GM12875 (cell line): ENCODE measurements around the gene THADA.

Experiments used
- H3K4me3 ChIP-seq: one replicate; pipeline ENCODE4 v1.5.1; 2011; ENCODE audit warnings: low read depth, low read length, control low read depth
- CTCF ChIP-seq: IDR thresholded peaks from 2 replicates; pipeline ENCODE4 v1.5.1; 2011; ENCODE audit warnings: low read depth, mild to moderate bottlenecking, control low read depth, inconsistent platforms, low read length, moderate library complexity, borderline replicate concordance; ENCODE audit not compliant: insufficient read depth

Gene THADA

GRCh38 chr2:43268066-43268953 lies 327.5 kb downstream of the THADA start:
- no peak overlapping the region for H3K4me3 ChIP-seq
- TF ChIP-seq CTCF: no peak

GRCh38 chr2:43267381-43267780 lies 328.5 kb downstream of the THADA start:
- no peak overlapping the region for H3K4me3 ChIP-seq
- TF ChIP-seq CTCF: no peak

GRCh38 chr2:43266711-43267111 lies 329.1 kb downstream of the THADA start:
- no peak overlapping the region for H3K4me3 ChIP-seq
- TF ChIP-seq CTCF: no peak

GRCh38 chr2:43265421-43265820 lies 330.4 kb downstream of the THADA start:
- H3K4me3 ChIP-seq: no peak overlapping the region
- TF ChIP-seq CTCF: no peak

- no peak overlapping the region for H3K4me3 ChIP-seq
- TF ChIP-seq CTCF: no peak
Observed at GRCh38 chr2:43265001-43265400, 330.8 kb downstream of the THADA start.

GRCh38 chr2:43262951-43263350 lies 332.9 kb downstream of the THADA start:
- TF ChIP-seq CTCF: no peak
- no peak overlapping the region for H3K4me3 ChIP-seq

GRCh38 chr2:43262239-43262638 lies 333.6 kb downstream of the THADA start:
- no peak overlapping the region for H3K4me3 ChIP-seq
- no peak for TF ChIP-seq CTCF
